Left ventricle myocardium superior (tissue), 1 donor: ENCODE results near the gene CIAO2B. TPM values are rescaled to one million over a fixed set of nuclear protein-coding genes. Genes with fewer than 3 reads are reported as not detected.
"Not testable (repeated sequence)": the region's sequence is repeated elsewhere in the genome, so short reads cannot be mapped to it uniquely, and the experiment has no call there.

ENCODE experiments used
- ATAC-seq: fragments of 200-7000 bp; cut with Tn5 transposase; one replicate; pipeline ENCODE4 v1.9.1; 2020; ENCODE audit warnings: mild to moderate bottlenecking, moderate library complexity
- DNase-seq: peaks from one replicate; pipeline ENCODE4 v3.0.0-alpha.2; 2020
- intact Hi-C: fragments of 100-400 bp; cut with micrococcal nuclease; formaldehyde crosslinking; loops from one replicate; pipeline ENCODE4 v1.11.0; 2022
- total RNA-seq: library from RNA; stranded (reverse); fragmentation: NEBNext Ultra II Directional; extraction: Animal tissue kit (Norgen Biotek cat#: 25700); gene quantifications from one replicate; pipeline ENCODE4 v1.2.1, GENCODE V29; 2021
- donor health status: DM: no; HTN: yes; CAD: no; lungs with severe emphysema.

Gene CIAO2B
- total RNA-seq, 1 donor from 2014 or later, result 114 TPM

DNA sequence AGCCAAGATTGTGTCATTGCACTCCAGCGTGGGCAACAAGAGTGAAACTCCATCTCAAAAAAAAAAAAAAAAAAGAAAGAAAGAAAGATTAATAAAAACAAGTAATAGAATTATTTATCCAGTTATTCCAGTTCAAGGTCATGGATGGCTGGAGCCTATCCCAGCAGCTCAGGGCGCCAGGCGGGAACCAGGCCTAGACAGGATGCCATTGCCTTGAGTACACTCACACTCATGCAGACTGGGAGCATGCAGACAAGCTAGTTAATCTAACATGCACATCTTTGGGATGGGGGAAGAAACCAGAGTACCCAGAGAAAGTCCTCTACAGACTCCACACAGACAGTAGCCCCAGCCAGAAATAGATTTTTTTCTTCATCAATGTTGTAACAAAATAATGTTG lies 36.0 kb downstream of the CIAO2B start:
- intact Hi-C loops, result no loop called here
- DNase-seq (peak; percentile 72), ATAC-seq (no peak)

DNA sequence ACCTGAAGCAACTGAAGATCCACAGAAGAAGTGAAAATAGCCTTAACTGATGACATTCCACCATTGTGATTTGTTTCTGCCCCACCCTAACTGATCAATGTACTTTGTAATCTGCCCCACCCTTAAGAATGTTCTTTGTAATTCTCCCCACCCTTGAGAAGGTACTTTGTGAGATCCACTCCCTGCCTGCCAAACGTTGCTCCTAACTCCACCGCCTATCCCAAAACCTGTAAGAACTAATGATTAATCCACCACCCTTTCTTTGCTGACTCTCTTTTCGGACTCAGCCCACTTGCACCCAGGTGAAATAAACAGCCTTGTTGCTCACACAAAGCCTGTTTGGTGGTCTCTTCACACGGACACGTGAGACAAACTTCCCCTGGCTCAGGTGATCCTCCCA lies 37.5 kb downstream of the CIAO2B start:
- DNase-seq, result peak; percentile 12
- intact Hi-C loops, ATAC-seq: not testable (repeated sequence)

DNA sequence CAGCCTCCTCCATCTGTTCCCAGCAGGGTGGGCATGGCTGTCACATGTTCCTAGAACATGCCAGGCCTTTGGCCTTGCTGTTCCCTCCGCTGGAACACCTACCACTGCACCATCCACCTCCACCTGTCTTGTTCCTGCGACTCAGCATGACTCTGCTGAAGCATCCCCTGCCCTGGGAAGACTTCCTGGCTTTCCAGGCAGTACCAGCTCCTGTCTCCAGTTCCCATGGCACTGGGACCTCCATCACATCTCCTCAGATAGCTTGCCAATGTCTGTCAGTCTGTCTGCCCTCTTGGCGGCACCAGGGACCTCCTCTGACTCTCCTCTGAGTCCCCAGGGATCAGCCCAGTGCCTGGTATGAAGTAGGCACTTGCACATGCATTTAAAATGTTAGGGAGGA lies 38.2 kb downstream of the CIAO2B start:
- DNase-seq, result peak; percentile 16
- intact Hi-C loops, result no loop called here
- no peak for ATAC-seq

DNA sequence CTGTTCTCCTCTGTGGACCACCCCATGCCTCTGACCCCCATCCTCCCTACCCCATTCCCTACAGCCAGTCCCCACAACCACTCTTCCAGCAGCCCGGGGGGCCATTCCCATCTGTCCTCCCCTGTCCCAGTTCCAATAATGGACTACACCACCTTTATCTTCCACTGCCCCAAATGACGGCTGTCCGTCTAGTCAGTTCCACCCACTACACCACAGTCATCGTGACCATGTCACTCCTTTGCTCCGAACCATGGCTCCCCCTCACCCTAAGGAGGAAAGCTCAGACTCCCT lies 38.6 kb downstream of the CIAO2B start:
- intact Hi-C loops, result no loop called here
- no peak for DNase-seq
- no peak for ATAC-seq

DNA sequence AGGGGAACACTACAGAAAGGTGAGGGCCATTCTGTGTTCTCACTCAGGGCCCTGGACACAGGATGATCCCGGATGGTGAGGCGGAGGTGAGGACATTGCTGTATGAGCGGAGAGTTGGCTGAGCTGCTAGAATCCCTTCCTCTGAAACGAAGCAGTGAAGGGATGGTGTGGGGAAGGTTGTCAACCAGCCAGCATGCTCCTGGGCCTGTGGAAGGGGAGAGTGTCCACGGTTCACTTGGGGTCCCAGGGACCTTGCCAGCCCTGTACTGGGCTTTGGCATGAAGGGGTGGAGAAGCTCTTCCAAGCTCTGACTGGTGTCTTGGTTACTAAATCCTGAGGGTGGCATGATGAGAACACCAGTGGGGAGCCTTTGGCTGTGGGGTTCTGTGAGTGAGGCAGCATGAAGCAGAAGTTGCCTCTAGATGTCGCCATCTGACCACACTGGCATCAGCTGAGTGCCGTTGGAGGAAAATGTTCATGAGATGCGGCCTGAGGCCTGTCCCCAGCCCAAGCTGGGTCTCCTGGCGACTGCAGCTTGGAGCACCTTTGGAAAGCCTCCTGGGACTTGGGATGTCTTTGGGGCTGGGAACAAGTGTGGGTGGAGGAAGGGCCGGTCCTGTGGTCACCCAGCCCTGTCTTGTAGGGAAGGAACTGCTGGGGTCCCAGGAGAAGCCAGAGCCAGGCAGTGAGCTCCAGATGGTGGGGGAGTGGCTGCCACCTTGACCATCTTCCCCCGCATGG lies 39.1 kb downstream of the CIAO2B start:
- ATAC-seq (peak; percentile 76), DNase-seq (peak; percentile 68)
- intact Hi-C loops, result no loop called here

DNA sequence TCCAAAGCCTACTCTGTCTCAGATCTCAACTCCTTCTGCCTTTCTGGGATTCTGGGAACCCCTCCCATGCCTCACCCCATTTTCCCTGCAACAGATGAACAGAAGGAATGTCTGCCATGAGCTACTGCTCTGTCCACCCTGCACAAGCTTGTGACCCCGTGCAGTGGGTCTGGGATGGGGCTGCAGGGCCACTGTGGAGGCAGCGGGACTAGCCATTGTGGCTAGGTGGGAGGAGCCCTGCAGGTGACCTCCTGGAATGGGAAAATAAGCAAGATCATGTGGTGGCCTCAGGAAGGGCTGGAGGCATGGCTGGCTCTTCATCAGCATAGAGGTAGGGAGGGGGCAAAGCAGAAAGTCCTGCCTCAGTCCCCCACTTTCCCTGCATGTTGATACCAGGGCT lies 40.1 kb downstream of the CIAO2B start:
- ATAC-seq, result no peak
- DNase-seq, result no peak
- intact Hi-C loops, result no loop called here

DNA sequence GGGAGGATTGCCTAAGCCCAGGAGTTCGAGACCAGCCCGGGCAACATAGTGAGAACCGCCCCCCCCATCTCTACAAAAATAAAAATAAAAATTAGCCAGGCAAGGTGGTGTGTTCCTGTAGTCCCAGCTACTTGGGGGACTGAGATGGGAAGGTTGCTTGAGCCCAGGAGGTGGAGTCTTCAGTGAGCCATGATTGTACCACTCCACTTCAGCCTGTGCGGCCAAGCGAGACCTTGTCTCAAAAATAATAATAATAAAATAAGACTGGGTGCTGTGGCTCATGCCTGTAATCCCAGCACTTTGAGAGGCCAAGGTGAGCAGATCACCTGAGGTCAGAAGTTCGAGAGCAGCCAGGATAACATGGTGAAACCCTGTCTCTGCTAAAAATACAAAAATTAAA lies 42.4 kb downstream of the CIAO2B start:
- no peak for DNase-seq
- ATAC-seq, result no peak
- intact Hi-C loops, result no loop called here

DNA sequence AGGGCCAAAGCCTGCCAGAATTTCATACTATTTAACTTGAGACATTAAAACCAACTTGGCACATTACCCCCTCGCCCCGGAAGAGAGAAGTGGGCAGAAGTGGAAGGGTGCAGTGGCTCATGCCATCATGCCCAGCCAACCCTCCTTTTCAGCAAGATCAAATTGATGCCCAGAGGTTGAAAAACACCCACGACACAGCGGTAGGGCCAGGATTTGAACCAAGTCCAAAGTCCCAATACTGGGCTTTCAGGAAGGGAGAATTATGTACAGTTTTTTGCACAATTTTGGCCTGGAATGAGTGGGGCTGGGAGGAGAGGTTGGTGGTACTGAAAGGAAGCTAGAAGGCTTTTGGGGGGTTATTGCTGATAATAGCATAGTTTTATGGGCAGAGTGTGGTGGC lies 42.8 kb downstream of the CIAO2B start:
- ATAC-seq, result no peak

DNA sequence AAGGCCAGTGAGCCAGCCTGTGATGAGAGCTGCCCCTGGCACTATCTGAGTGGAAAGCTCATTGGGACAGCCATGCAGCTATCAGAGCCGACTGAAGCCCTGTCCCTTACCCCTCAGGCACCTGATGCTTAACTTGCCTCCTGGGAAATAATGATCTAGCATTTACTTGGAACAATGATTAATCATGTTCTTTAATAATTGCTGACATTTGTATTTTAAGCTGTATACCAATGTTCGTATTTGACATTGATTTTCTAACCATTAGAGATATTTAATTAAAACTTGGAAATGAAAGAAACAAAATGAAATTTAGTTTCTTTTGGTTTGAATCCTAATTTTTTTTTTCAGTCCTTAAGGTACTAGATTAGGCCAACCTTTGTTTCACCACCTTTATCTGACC lies 43.4 kb downstream of the CIAO2B start:
- DNase-seq, result no peak
- intact Hi-C loops, result no loop called here
- ATAC-seq, result no peak

More for the DNA sequence above, 42.8 kb downstream of the CIAO2B start:
- DNase-seq, result no peak
- intact Hi-C loops, result no loop called here

DNA sequence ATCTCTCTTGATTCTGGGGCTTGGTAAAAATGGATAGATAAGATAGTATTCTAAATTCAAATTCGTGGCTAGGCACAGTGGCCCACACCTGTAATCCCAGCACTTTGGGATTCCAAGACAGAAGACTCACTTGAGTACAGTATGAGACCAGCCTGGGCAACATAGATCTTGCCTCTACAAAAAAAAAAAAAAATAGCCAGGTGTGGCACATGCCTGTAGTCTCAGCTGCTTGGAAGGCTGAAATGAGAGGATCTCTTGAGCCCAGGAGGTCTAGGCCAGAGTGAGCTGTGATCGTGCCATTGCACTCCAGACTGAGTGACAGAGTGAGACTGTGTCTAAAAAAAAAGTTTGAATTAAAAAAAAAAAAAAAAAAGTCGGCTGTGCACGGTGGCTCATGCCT lies 44.6 kb downstream of the CIAO2B start:
- ATAC-seq (no peak), DNase-seq (no peak)
- intact Hi-C loops, result no loop called here

DNA sequence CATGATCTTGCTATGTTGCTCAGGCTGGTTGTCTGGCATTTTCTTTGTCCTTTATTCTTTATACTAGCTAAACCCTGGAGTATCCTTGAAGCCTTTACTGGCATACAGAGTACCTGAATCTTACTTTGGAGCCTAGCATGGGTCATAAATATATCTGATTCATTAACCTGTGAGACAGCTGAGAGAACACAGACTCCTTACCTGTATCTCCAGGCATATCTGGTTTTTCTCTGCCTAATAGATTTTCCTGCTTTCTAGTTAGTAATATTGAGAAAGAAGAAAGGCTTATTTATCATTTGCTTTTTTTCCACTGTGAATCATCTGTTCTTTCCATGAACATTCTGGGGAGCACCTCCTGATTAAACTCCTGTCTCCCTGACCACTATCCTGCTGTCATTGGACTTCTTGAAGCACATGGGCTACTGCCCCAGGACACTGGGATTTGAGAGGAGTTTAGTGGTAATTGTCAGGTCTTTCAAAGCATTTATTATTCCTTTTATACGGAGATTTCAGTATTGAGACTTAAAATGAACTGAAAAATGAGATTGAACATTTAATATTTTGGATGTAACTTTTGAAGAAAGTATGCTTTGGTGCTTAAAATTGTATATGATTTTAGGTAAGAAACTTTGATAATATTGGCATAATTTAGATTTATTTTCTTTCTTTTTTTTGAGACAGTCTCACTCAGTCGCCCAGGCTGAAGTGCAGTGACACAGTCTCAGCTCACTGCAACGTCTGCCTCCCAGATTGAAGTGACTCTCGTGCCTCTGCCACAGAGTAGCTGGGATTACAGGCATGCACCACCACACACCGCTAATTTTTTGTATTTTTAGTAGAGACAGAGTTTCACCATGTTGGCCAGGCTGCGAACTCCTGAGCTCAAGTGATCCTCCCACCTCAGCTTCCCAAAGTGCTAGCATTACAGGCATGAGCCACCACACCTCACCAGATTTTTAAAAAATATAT lies 45.3 kb downstream of the CIAO2B start:
- ATAC-seq, result no peak
- intact Hi-C loops, result no loop called here
- no peak for DNase-seq

DNA sequence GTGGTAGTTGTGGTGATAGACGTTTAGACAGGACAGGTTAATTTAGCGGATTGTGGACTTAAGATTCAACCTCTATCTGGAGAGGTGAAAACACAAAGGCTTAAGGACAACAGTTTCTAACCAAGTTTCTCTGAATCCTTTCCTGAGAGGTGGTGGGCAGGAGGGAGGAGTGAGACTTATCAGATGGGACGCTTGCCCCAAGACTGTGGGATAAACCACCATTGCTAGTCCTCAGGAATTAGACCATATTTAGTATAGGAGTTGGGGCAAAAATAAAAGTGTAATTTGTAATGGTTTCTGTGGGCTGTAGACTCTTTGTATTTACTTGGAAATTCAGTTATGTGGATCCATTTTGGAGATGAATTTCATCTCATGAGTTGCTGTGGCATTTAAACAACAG lies 47.3 kb downstream of the CIAO2B start:
- DNase-seq, result no peak
- no peak for ATAC-seq
- intact Hi-C loops, result no loop called here

DNA sequence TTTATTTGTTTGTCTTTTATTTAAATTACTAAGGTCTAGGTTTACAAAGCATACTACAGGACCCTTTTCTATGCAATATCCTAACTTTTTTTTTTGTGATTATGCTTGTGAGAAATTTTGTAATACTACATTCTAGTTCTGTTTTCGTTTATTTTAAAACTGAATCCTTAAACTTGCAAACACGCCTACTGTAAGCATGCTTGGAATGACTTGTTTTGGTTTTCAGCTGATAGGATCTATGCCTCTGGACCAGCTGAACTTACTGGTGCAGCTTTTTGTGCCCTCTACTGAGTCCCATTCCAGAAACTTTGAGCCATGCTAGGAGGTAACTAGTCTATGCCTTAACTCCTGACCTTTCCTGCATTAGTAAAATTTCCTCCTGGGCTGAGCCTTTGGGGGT lies 47.9 kb downstream of the CIAO2B start:
- ATAC-seq, result no peak

DNA sequence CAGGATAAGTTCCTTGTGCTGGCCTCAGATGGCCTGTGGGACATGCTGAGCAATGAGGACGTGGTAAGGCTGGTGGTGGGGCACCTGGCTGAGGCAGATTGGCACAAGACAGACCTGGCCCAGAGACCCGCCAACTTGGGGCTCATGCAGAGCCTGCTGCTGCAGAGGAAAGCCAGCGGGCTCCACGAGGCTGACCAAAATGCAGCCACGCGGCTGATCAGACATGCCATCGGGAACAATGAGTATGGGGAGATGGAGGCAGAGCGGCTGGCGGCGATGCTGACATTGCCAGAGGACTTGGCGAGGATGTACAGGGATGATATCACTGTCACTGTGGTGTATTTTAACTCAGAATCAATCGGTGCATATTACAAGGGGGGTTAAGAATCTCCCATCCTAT lies 48.7 kb downstream of the CIAO2B start:
- DNase-seq (no peak), ATAC-seq (no peak)
- intact Hi-C loops, result no loop called here

More for the DNA sequence above, 47.9 kb downstream of the CIAO2B start:
- intact Hi-C loops, result no loop called here
- DNase-seq, result no peak

DNA sequence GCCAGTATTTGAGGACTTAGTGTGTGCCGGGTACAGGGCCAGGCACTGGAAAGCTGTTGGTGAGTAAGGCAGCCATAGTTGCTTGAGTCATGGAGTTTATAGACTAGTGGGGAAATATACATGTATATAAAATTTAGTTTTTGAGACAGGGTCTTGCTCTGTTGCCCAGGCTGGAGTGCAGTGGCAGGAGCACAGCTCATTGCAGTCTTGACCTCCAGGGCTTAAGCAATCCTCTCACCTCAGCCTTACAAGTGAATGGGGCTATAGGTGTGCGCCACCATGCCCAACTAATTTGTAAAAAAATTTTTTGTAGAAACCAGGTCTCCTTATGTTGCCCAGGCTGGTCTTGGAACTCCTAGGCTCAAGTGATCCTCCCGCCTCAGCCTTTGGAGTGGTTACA lies 51.5 kb downstream of the CIAO2B start:
- intact Hi-C loops, result no loop called here
- no peak for DNase-seq
- ATAC-seq, result no peak

Other genes starting within 250 kb of the CIAO2B start
- gene CMTM4, start 237.7 kb downstream of the CIAO2B start, total RNA-seq, result 12.7 TPM
- gene DYNC1LI2, start 182.8 kb downstream of the CIAO2B start, total RNA-seq, result 80.6 TPM
- gene TERB1, start 132.8 kb downstream of the CIAO2B start, total RNA-seq, result not detected
- gene NAE1, start 103.4 kb downstream of the CIAO2B start, total RNA-seq, result 35.7 TPM
- not detected for gene CA7, start 90.0 kb downstream of the CIAO2B start, total RNA-seq
- gene PDP2, start 53.9 kb downstream of the CIAO2B start, total RNA-seq, result 2.2 TPM
- not detected for gene CDH16, start 15.5 kb downstream of the CIAO2B start, total RNA-seq
- 86.7 TPM for gene RRAD, start 8.9 kb downstream of the CIAO2B start, total RNA-seq
- 103 TPM for gene CES2, start 1.1 kb upstream of the CIAO2B start, total RNA-seq
- gene CES3, start 26.9 kb upstream of the CIAO2B start, total RNA-seq, result 1.6 TPM
- gene CES4A, start 54.2 kb upstream of the CIAO2B start, total RNA-seq, result 6.7 TPM
- gene CBFB, start 94.7 kb upstream of the CIAO2B start, total RNA-seq, result 24.2 TPM
- 10.7 TPM for gene PHAF1, start 175.5 kb upstream of the CIAO2B start, total RNA-seq
- gene B3GNT9, start 216.6 kb upstream of the CIAO2B start, total RNA-seq, result 7.8 TPM
- 7.2 TPM for gene TRADD, start 225.5 kb upstream of the CIAO2B start, total RNA-seq
- gene FBXL8, start 225.6 kb upstream of the CIAO2B start, total RNA-seq, result 12.0 TPM
- gene HSF4, start 230.3 kb upstream of the CIAO2B start, total RNA-seq, result 71.0 TPM
- gene NOL3, start 236.1 kb upstream of the CIAO2B start, total RNA-seq, result 125 TPM
- gene MATCAP1, start 249.6 kb upstream of the CIAO2B start, total RNA-seq, result 12.4 TPM